ENCODE data around the gene DHX57. TPM values are rescaled to one million over a fixed set of nuclear protein-coding genes. Genes with fewer than 3 reads are reported as not detected.

Gene DHX57
- total and polyA plus RNA-seq, 2 donors (not counting 3 experiments of a cell fraction or from before 2014, with no cell fraction given) = 8.7 to 28.2 TPM

DNA sequence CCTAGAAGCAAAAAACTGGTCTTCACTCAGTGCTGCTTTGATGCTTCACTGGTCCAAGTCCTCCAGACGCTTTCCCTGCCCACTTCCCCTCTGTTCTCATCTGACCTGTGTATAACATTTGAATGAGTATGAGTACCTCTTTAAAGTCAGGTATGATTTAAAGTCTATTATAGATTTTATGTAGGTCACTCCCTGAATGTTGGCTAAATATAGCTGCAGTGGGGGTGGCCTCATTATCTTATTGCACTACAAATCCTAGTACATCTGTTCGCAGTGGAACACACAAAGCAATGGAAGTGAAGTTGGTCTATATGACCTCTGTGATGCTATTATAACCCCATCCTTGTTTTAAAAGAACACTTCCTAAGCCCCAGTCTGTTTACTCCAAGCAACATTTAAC, 47.2 kb upstream of the DHX57 start:
- no peak for FAIRE-seq
- Histone ChIP-seq H3K9ac (replicated peaks; ENCODE audit: extremely low read depth, insufficient read depth, low read length) (no peak overlapping the region), H3K27ac (ENCODE audit: insufficient read depth, low read depth, low read length) (no peak overlapping the region), H3K4me3 (replicated peaks in 1 of 3; ENCODE audit: insufficient read depth in 1 of 3, low read depth in 1 of 3, low read length in 3 of 3) (no peak overlapping the region), H3K9me1 (replicated peaks; ENCODE audit: control insufficient read depth, extremely low read depth, insufficient read depth, low read length) (no peaks in the 10 kb centered on the region), H3K4me1 (ENCODE audit: control insufficient read depth, extremely low read depth, insufficient read depth, low read length) (no peaks in the 10 kb centered on the region), H3K9me3 (replicated peaks; ENCODE audit: control insufficient read depth, insufficient read depth, low read length) (no peaks in the 10 kb centered on the region), H4K20me1 (replicated peaks; ENCODE audit: control insufficient read depth, extremely low read depth, insufficient read depth, low read length) (no peaks in the 10 kb centered on the region), H3K27me3 (ENCODE audit: control insufficient read depth in 2 of 2, insufficient read depth in 2 of 2, low read length in 2 of 2) (peaks cover 0 to 2% of the 10 kb centered on the region in 2 experiments), H2AFZ (ENCODE audit: low read depth, low read length) (no peak overlapping the region), H3K79me2 (ENCODE audit: control insufficient read depth, insufficient read depth, low read length) (no peaks in the 10 kb centered on the region), H3K36me3 (ENCODE audit: control insufficient read depth in 2 of 2, extremely low read depth in 1 of 2, insufficient read depth in 2 of 2, low read length in 2 of 2) (no peaks in the 10 kb centered on the region), H3K4me2 (ENCODE audit: insufficient read depth, low read length) (no peak overlapping the region)
- no TSS peak for BruUV-seq (replicated peaks)
- ChIA-PET CTCF (interaction anchor here (1.8 kb wide), 1 partner anchor 9 kb away, joined by 5 read pairs; no protein-coding TSS in a partner anchor), POLR2A (no interaction called here)
- DNase-seq (ENCODE audit: low read depth, low spot score) = no peak
- TF ChIP-seq JUN (IDR thresholded peaks at IDR 0.05; ENCODE audit: borderline replicate concordance, insufficient read depth, insufficient read length, low read depth) = no peak
- no peak for TF ChIP-seq POLR2AphosphoS5 (IDR thresholded peaks at IDR 0.05; ENCODE audit: insufficient read depth, low read depth, low read length)
- no peak for TF ChIP-seq MYC (IDR thresholded peaks at IDR 0.05; ENCODE audit: low read depth, low read length)
- TF ChIP-seq FOS (IDR thresholded peaks at IDR 0.05; ENCODE audit: borderline replicate concordance, insufficient read depth, low read length) = no peak
- intact Hi-C loops (cut with micrococcal nuclease) (no loop called here), dilution Hi-C loops (cut with MboI; ENCODE audit: extremely low pct_ligation_motif_present, low sequenced_read_pairs) (no loop called here)

DNA sequence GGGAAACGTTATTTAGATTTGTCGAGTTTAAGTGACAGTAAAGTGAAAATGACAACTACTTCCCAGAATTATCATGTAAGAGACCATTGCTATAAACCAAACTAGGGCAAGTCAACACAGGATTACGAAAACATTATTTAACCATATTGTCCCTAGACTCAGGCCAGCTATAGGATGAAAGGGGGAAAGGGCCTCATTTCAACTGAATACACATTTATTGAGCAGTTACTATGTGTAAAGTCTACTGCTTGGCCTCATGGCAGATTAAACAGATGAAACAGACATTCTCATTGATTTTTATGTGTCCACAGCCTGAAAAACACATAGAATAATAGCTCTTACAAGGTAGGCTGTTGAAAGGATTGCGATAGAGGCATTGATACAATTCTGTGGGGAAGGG, 46.7 kb upstream of the DHX57 start:
- dilution Hi-C loops (cut with MboI; ENCODE audit: extremely low pct_ligation_motif_present, low sequenced_read_pairs) = no loop called here
- no peak for FAIRE-seq

More for the DNA sequence above, 46.7 kb upstream of the DHX57 start:
- Histone ChIP-seq H3K36me3 (ENCODE audit: control insufficient read depth in 2 of 2, extremely low read depth in 1 of 2, insufficient read depth in 2 of 2, low read length in 2 of 2) (no peaks in the 10 kb centered on the region), H3K79me2 (ENCODE audit: control insufficient read depth, insufficient read depth, low read length) (no peaks in the 10 kb centered on the region), H3K27ac (ENCODE audit: insufficient read depth, low read depth, low read length) (no peak overlapping the region), H3K9me1 (replicated peaks; ENCODE audit: control insufficient read depth, extremely low read depth, insufficient read depth, low read length) (no peaks in the 10 kb centered on the region), H3K4me3 (replicated peaks in 1 of 3; ENCODE audit: insufficient read depth in 1 of 3, low read depth in 1 of 3, low read length in 3 of 3) (no peak overlapping the region), H3K27me3 (ENCODE audit: control insufficient read depth in 2 of 2, insufficient read depth in 2 of 2, low read length in 2 of 2) (peaks cover 0 to 2% of the 10 kb centered on the region in 2 experiments), H3K4me1 (ENCODE audit: control insufficient read depth, extremely low read depth, insufficient read depth, low read length) (no peaks in the 10 kb centered on the region), H4K20me1 (replicated peaks; ENCODE audit: control insufficient read depth, extremely low read depth, insufficient read depth, low read length) (no peaks in the 10 kb centered on the region), H3K9me3 (replicated peaks; ENCODE audit: control insufficient read depth, insufficient read depth, low read length) (no peaks in the 10 kb centered on the region), H3K4me2 (ENCODE audit: insufficient read depth, low read length) (no peak overlapping the region), H3K9ac (replicated peaks; ENCODE audit: extremely low read depth, insufficient read depth, low read length) (no peak overlapping the region), H2AFZ (ENCODE audit: low read depth, low read length) (no peak overlapping the region)
- no TSS peak for BruUV-seq (replicated peaks)
- intact Hi-C loops (cut with micrococcal nuclease) = no loop called here
- ChIA-PET POLR2A (no interaction called here), CTCF (no interaction called here)
- TF ChIP-seq MYC (IDR thresholded peaks at IDR 0.05; ENCODE audit: low read depth, low read length) = no peak
- TF ChIP-seq POLR2A (IDR thresholded peaks at IDR 0.05; ENCODE audit: low read depth, low read length) = no peak
- TF ChIP-seq, protein P1, sequence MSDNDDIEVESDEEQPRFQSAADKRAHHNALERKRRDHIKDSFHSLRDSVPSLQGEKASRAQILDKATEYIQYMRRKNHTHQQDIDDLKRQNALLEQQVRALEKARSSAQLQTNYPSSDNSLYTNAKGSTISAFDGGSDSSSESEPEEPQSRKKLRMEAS (IDR thresholded peaks at IDR 0.05; ENCODE audit: insufficient read depth, insufficient read length) = no peak
- no peak for TF ChIP-seq EZH2 (IDR thresholded peaks at IDR 0.05; ENCODE audit: borderline replicate concordance, low read depth, low read length, severe bottlenecking)
- no peak for TF ChIP-seq JUN (IDR thresholded peaks at IDR 0.05; ENCODE audit: borderline replicate concordance, insufficient read depth, insufficient read length, low read depth)
- TF ChIP-seq POLR2AphosphoS5 (IDR thresholded peaks at IDR 0.05; ENCODE audit: insufficient read depth, low read depth, low read length) = no peak
- TF ChIP-seq FOS (IDR thresholded peaks at IDR 0.05; ENCODE audit: borderline replicate concordance, insufficient read depth, low read length) = no peak
- TF ChIP-seq, protein P2, sequence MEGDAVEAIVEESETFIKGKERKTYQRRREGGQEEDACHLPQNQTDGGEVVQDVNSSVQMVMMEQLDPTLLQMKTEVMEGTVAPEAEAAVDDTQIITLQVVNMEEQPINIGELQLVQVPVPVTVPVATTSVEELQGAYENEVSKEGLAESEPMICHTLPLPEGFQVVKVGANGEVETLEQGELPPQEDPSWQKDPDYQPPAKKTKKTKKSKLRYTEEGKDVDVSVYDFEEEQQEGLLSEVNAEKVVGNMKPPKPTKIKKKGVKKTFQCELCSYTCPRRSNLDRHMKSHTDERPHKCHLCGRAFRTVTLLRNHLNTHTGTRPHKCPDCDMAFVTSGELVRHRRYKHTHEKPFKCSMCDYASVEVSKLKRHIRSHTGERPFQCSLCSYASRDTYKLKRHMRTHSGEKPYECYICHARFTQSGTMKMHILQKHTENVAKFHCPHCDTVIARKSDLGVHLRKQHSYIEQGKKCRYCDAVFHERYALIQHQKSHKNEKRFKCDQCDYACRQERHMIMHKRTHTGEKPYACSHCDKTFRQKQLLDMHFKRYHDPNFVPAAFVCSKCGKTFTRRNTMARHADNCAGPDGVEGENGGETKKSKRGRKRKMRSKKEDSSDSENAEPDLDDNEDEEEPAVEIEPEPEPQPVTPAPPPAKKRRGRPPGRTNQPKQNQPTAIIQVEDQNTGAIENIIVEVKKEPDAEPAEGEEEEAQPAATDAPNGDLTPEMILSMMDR (IDR thresholded peaks at IDR 0.05; ENCODE audit: extremely low read depth in 1 of 2, insufficient read depth in 1 of 2, low read depth in 1 of 2, low read length in 2 of 2) = no peak
- no peak for TF ChIP-seq GATA2 (IDR thresholded peaks at IDR 0.05; ENCODE audit: insufficient read depth, insufficient read length, low read depth, low read length)
- no peak for DNase-seq (ENCODE audit: low read depth, low spot score)
